ENCODE measurements around the gene HCAR1. TPM values are rescaled to one million over a fixed set of nuclear protein-coding genes. Genes with fewer than 3 reads are reported as not detected.
A peak's percentile ranks its signal among the peaks of the same experiment; 100 is the strongest.
"Not testable (repeated sequence)": the region's sequence is repeated elsewhere in the genome, so short reads cannot be mapped to it uniquely, and the experiment has no call there.

Gene HCAR1
- total RNA-seq, 1 donor from 2014 or later = 0.25 TPM

- H3K4me1 ChIP-seq; H3K36me3 ChIP-seq; DNase-seq (ENCODE audit: extremely low spot score in 2 of 2); intact Hi-C loops (cut with DNase I); H3K4me3 ChIP-seq; H3K27me3 ChIP-seq; H3K27ac ChIP-seq; H3K9me3 ChIP-seq: not testable (repeated sequence)
These were observed 19.4 kb downstream of the HCAR1 start for GRCh38 chr12:122711266-122711665.

GRCh38 chr12:122710341-122710740 is 20.3 kb downstream of the HCAR1 start:
- H3K4me1 ChIP-seq; H3K36me3 ChIP-seq; H3K9me3 ChIP-seq; H3K27ac ChIP-seq; H3K4me3 ChIP-seq; DNase-seq (ENCODE audit: extremely low spot score in 2 of 2); H3K27me3 ChIP-seq; intact Hi-C loops (cut with DNase I): not testable (repeated sequence)

DNA sequence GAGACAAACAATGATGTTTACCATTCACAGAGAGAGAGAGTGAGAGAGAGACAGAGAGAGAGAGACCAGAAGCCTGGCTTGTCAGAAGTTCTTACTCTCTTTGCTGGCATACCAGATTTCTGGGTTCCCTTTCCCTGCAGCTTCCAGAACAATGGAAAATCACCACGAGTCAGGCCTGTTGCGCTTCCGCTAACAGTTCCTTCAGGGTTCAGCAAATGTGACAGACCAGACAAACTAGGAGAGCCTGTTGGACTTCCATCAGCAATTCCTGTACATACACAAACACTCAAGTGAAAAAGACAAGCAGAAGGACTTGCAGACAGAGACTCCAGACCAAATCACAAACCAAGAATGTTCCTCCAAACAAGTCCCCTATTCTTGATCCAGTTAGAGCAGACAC is 21.4 kb downstream of the HCAR1 start:
- DNase-seq (ENCODE audit: extremely low spot score in 2 of 2); H3K4me3 ChIP-seq; H3K4me1 ChIP-seq; H3K9me3 ChIP-seq; H3K27ac ChIP-seq; intact Hi-C loops (cut with DNase I); H3K36me3 ChIP-seq; H3K27me3 ChIP-seq: not testable (repeated sequence)

GRCh38 chr12:122703841-122704240 is 26.8 kb downstream of the HCAR1 start:
- H3K4me3 ChIP-seq; DNase-seq (ENCODE audit: extremely low spot score in 2 of 2); H3K27me3 ChIP-seq; H3K9me3 ChIP-seq; H3K36me3 ChIP-seq; intact Hi-C loops (cut with DNase I); H3K4me1 ChIP-seq; H3K27ac ChIP-seq: not testable (repeated sequence)

DNA sequence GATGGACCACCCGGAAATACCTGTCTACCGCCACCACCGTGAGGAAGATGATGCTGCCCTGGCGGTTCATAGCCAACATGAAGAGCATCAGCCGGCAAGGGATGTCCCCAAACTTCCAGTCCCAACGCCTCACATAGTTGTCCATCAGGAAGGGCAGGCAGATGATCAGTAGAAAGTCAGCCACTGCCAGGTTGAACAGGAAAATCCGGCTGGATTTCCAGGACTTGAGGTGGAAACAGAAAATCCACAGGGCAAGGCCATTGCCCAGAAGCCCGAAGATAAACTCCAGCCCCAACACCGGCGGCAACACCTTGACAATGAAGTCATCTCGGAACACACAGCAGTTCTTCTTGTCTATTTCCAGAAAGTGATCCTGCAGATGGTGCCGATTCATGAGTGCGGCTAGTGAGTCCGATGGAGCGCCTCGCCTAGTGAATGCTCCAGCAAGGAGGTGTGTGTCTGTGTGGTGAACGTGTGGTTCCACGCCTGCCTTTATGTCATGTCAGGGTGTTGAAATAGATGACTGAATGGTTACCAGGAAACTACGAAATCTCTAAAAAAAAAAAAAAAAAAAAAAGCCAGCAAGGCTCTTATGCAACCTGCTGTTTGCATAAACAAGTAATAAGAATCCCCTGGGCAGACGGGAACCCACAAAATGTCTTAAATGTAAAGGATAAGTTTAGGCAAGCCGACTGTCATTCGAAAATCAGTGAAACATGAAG is 27.6 kb downstream of the HCAR1 start, which contains the start of gene HCAR2:
Gene HCAR2 (minus strand): TSS at position 468 of the 722 bp plus-strand sequence. CDS start 74 bp downstream, at position 394.
- H3K36me3 ChIP-seq; intact Hi-C loops (cut with DNase I); H3K9me3 ChIP-seq; H3K4me1 ChIP-seq; DNase-seq (ENCODE audit: extremely low spot score in 2 of 2); H3K27ac ChIP-seq; H3K27me3 ChIP-seq: not testable (repeated sequence)
- peak within 1 kb of the TSS in 1 of 2 donors; percentile 13 for H3K4me3 ChIP-seq

GRCh38 chr12:122701481-122701880 is 29.2 kb downstream of the HCAR1 start:
- H3K27ac ChIP-seq; H3K9me3 ChIP-seq; H3K36me3 ChIP-seq; H3K4me1 ChIP-seq; intact Hi-C loops (cut with DNase I); H3K27me3 ChIP-seq; DNase-seq (ENCODE audit: extremely low spot score in 2 of 2): not testable (repeated sequence)
- H3K4me3 ChIP-seq = peak overlapping the region in 1 of 2 donors; percentile 13

- H3K4me1 ChIP-seq; H3K4me3 ChIP-seq; H3K27ac ChIP-seq; DNase-seq (ENCODE audit: extremely low spot score in 2 of 2); intact Hi-C loops (cut with DNase I); H3K36me3 ChIP-seq; H3K27me3 ChIP-seq; H3K9me3 ChIP-seq: not testable (repeated sequence)
These were observed 30.5 kb downstream of the HCAR1 start for GRCh38 chr12:122700038-122700710.

GRCh38 chr12:122696922-122697321 is 33.7 kb downstream of the HCAR1 start:
- H3K4me1 ChIP-seq; intact Hi-C loops (cut with DNase I); H3K36me3 ChIP-seq; H3K9me3 ChIP-seq; H3K27me3 ChIP-seq; DNase-seq (ENCODE audit: extremely low spot score in 2 of 2); H3K4me3 ChIP-seq; H3K27ac ChIP-seq: not testable (repeated sequence)

DNA sequence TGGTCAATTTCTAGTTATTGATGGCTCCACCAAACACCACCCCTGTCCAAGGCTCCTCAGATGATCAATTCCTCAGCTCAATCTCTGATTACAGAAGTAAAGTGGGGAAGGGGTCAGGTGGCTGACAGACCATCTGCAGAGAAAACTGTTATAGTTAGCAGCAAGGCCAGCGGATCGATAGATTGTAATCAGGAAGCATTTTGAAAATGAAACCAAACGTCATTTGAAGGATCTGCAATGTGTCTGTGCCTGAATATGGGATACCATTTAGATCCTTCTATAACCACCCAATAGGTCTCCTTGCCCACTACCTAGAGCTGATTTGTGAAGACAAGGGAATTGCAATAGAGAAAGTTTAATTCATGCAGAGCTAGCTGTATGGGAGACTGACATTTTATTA is 39.1 kb downstream of the HCAR1 start:
- Histone ChIP-seq H3K9me3 (no peaks in the 10 kb centered on the region), H3K27me3 (no peaks in the 10 kb centered on the region), H3K4me3 (no peak overlapping the region), H3K4me1 (no peaks in the 10 kb centered on the region), H3K36me3 (no peaks in the 10 kb centered on the region), H3K27ac (no peak overlapping the region)
- no peak for DNase-seq (ENCODE audit: extremely low spot score in 2 of 2)
- TF ChIP-seq POLR2AphosphoS5 (IDR thresholded peaks at IDR 0.05; ENCODE audit: insufficient read depth in 1 of 2, low read depth in 1 of 2) (no peak), POLR2A (IDR thresholded peaks at IDR 0.05) (no peak), CTCF (IDR thresholded peaks at IDR 0.05) (no peak)
- intact Hi-C loops (cut with DNase I) = loop anchor here (2.0 kb wide), 1 partner anchor 63 kb away; no protein-coding TSS in a partner anchor
